ENCODE measurements around the gene CDADC1. TPM values are rescaled to one million over a fixed set of nuclear protein-coding genes. Genes with fewer than 3 reads are reported as not detected.
A peak's percentile ranks its signal among the peaks of the same experiment; 100 is the strongest.

The CDADC1 gene
- total and polyA plus RNA-seq, 2 of the 13 experiments (the other 11 are each of a cell fraction or from before 2014, with no cell fraction given): 2.4 to 9.0 TPM

DNA sequence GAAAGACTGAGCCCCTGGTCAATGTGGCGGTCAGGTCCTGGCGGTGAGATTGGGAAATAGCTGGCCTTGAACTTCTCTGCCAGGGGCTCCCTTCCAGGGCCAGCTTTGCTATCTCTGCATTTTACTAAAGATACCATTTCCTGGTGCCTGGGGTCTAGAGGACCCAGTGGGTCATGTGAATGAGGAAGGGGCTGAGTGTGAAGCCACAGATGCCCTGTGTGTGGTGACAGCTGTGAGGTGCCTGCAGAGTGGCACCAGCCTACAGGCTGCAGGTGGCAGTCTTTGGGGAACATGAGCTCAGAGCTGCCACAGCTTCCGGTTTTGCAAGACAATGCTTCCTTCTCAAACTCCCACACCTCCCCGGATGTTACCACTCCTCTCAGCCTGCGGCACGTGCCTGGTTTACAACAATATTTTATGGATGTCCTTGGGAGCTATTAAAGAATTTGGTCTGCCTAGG is 32.8 kb upstream of the CDADC1 start (continued):
- TF ChIP-seq, protein P1, sequence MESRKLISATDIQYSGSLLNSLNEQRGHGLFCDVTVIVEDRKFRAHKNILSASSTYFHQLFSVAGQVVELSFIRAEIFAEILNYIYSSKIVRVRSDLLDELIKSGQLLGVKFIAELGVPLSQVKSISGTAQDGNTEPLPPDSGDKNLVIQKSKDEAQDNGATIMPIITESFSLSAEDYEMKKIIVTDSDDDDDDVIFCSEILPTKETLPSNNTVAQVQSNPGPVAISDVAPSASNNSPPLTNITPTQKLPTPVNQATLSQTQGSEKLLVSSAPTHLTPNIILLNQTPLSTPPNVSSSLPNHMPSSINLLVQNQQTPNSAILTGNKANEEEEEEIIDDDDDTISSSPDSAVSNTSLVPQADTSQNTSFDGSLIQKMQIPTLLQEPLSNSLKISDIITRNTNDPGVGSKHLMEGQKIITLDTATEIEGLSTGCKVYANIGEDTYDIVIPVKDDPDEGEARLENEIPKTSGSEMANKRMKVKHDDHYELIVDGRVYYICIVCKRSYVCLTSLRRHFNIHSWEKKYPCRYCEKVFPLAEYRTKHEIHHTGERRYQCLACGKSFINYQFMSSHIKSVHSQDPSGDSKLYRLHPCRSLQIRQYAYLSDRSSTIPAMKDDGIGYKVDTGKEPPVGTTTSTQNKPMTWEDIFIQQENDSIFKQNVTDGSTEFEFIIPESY (CRISPR knock-in tag; IDR thresholded peaks at IDR 0.05): peak; percentile 84
- TF ChIP-seq PPARG (CRISPR knock-in tag; conservative IDR thresholded peaks at IDR 0.05) (no peak), XRCC5 (optimal IDR thresholded peaks at IDR 0.05; ENCODE audit: low read length) (peak; percentile 62), BHLHE40 (IDR thresholded peaks at IDR 0.05; ENCODE audit: low read length) (peak; percentile 93), ZBTB7B (CRISPR knock-in tag; IDR thresholded peaks at IDR 0.05) (peak; percentile 57; the same call in 1 of the 2 replicates), GATAD2A (CRISPR knock-in tag; IDR thresholded peaks at IDR 0.05) (peak; percentile 73), ZNF766 (CRISPR knock-in tag; IDR thresholded peaks at IDR 0.05; ENCODE audit: borderline replicate concordance) (peak; percentile 65; the same call in 1 of the 2 replicates), EP300 (IDR thresholded peaks at IDR 0.05; ENCODE audit: low read depth in 2 of 2, low read length in 2 of 2) (peak in 1 of 2 experiments; percentile 9; a peak in 1 of 4 replicates), EP300 (CRISPR knock-in tag; IDR thresholded peaks at IDR 0.05; ENCODE audit: borderline replicate concordance) (no peak), SP4 (CRISPR knock-in tag; IDR thresholded peaks at IDR 0.05) (peak; percentile 66; the same call in 1 of the 2 replicates), PHF21A (CRISPR knock-in tag; IDR thresholded peaks at IDR 0.05) (peak; percentile 75), ZNF143 (CRISPR knock-in tag; IDR thresholded peaks at IDR 0.05) (peak; percentile 41; the same call in 1 of the 2 replicates), SSRP1 (CRISPR knock-in tag; IDR thresholded peaks at IDR 0.05) (no peak), ZNF292 (CRISPR knock-in tag; IDR thresholded peaks at IDR 0.05; ENCODE audit: borderline replicate concordance, low read depth) (peak; percentile 71; the same call in 1 of the 2 replicates), ZNF589 (CRISPR knock-in tag; conservative IDR thresholded peaks at IDR 0.05) (no peak)
- TF ChIP-seq, protein P2, sequence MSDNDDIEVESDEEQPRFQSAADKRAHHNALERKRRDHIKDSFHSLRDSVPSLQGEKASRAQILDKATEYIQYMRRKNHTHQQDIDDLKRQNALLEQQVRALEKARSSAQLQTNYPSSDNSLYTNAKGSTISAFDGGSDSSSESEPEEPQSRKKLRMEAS (IDR thresholded peaks at IDR 0.05): peak; percentile 88
- TF ChIP-seq, protein P3, sequence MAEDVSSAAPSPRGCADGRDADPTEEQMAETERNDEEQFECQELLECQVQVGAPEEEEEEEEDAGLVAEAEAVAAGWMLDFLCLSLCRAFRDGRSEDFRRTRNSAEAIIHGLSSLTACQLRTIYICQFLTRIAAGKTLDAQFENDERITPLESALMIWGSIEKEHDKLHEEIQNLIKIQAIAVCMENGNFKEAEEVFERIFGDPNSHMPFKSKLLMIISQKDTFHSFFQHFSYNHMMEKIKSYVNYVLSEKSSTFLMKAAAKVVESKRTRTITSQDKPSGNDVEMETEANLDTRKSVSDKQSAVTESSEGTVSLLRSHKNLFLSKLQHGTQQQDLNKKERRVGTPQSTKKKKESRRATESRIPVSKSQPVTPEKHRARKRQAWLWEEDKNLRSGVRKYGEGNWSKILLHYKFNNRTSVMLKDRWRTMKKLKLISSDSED (CRISPR knock-in tag; IDR thresholded peaks at IDR 0.05): no peak
- TF ChIP-seq, protein P4, sequence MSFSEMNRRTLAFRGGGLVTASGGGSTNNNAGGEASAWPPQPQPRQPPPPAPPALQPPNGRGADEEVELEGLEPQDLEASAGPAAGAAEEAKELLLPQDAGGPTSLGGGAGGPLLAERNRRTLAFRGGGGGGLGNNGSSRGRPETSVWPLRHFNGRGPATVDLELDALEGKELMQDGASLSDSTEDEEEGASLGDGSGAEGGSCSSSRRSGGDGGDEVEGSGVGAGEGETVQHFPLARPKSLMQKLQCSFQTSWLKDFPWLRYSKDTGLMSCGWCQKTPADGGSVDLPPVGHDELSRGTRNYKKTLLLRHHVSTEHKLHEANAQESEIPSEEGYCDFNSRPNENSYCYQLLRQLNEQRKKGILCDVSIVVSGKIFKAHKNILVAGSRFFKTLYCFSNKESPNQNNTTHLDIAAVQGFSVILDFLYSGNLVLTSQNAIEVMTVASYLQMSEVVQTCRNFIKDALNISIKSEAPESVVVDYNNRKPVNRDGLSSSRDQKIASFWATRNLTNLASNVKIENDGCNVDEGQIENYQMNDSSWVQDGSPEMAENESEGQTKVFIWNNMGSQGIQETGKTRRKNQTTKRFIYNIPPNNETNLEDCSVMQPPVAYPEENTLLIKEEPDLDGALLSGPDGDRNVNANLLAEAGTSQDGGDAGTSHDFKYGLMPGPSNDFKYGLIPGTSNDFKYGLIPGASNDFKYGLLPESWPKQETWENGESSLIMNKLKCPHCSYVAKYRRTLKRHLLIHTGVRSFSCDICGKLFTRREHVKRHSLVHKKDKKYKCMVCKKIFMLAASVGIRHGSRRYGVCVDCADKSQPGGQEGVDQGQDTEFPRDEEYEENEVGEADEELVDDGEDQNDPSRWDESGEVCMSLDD (CRISPR knock-in tag; IDR thresholded peaks at IDR 0.05; ENCODE audit: borderline replicate concordance): no peak
- TF ChIP-seq, protein P5, sequence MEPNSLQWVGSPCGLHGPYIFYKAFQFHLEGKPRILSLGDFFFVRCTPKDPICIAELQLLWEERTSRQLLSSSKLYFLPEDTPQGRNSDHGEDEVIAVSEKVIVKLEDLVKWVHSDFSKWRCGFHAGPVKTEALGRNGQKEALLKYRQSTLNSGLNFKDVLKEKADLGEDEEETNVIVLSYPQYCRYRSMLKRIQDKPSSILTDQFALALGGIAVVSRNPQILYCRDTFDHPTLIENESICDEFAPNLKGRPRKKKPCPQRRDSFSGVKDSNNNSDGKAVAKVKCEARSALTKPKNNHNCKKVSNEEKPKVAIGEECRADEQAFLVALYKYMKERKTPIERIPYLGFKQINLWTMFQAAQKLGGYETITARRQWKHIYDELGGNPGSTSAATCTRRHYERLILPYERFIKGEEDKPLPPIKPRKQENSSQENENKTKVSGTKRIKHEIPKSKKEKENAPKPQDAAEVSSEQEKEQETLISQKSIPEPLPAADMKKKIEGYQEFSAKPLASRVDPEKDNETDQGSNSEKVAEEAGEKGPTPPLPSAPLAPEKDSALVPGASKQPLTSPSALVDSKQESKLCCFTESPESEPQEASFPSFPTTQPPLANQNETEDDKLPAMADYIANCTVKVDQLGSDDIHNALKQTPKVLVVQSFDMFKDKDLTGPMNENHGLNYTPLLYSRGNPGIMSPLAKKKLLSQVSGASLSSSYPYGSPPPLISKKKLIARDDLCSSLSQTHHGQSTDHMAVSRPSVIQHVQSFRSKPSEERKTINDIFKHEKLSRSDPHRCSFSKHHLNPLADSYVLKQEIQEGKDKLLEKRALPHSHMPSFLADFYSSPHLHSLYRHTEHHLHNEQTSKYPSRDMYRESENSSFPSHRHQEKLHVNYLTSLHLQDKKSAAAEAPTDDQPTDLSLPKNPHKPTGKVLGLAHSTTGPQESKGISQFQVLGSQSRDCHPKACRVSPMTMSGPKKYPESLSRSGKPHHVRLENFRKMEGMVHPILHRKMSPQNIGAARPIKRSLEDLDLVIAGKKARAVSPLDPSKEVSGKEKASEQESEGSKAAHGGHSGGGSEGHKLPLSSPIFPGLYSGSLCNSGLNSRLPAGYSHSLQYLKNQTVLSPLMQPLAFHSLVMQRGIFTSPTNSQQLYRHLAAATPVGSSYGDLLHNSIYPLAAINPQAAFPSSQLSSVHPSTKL (CRISPR knock-in tag; IDR thresholded peaks at IDR 0.05): peak; percentile 60

Data from HepG2 (cell line).